HG03045 (cell line): ENCODE results near the gene N4BP2L2.
"Not testable (repeated sequence)": the region's sequence is repeated elsewhere in the genome, so short reads cannot be mapped to it uniquely, and the experiment has no call there.

Experiments used
- ATAC-seq: cut with Tn5 transposase; IDR thresholded peaks from one replicate; pipeline ENCODE4 v1.9.1; 2021; ENCODE audit warnings: mild to moderate bottlenecking, moderate library complexity; ENCODE audit not compliant: unreplicated experiment

N4BP2L2 gene

DNA sequence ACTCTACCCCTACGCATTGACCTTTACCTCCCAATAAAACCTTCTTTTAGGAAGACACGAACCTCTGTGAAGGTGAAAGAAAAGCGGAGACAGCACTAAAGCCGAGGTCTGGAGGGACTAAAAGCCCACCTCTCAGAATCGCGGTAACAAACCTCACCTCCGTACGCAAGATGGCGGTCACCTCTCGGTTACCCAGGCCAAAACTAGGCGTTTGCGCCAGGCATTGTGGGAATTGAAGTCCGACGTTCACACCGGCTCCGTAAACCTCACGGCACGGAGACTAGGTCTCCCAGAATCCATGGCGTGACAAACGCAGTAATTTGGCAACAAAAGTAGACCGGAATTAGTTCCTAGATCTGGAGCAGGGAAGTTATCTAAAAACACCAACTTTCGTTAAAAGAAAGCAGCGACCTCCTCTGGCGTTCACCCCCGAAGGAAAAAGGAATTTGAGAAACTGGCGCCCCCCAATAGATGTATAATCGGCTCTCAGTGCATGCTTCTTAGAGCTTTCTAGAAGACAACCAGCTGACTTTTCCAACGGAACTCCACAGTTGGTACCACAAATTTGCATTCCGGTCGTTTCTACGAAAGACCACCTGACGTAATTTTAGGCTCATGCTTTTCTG lies at the start of gene N4BP2L2:
Gene N4BP2L2, minus strand, starts transcription at position 175 of the 626 bp plus-strand sequence. CDS start 1,768 bp downstream, outside the sequence.
- ATAC-seq = peak; percentile 94

DNA sequence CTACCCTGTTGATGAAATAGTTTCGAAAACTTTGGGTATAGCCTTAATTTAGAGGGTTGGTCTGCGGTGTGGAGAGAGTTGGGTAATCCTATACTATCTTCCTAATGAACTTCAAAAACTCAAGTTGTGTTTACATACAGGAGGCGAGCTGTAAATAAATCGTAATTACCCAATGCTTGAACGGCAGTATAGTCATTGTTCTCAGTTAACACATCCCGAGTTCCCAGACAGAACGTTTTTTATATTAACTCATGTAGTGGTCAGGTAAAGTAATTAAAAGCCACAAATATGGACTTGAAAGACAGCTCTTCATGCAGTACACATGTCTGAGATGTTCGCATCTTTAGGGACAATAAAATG lies 49.2 kb upstream of the N4BP2L2 start:
- no peak for ATAC-seq

GRCh38 chr13:32587011-32587810 lies 48.6 kb upstream of the N4BP2L2 start:
- peak; percentile 40 for ATAC-seq

- peak; percentile 80 for ATAC-seq
Observed at GRCh38 chr13:32586080-32586900, 47.7 kb upstream of the N4BP2L2 start, which contains the start of gene PDS5B. Gene PDS5B (plus strand): TSS chr13:32586452. CDS start chr13:32648773, 62,321 bp downstream.

GRCh38 chr13:32585550-32586079 lies 47.0 kb upstream of the N4BP2L2 start:
- no peak for ATAC-seq

DNA sequence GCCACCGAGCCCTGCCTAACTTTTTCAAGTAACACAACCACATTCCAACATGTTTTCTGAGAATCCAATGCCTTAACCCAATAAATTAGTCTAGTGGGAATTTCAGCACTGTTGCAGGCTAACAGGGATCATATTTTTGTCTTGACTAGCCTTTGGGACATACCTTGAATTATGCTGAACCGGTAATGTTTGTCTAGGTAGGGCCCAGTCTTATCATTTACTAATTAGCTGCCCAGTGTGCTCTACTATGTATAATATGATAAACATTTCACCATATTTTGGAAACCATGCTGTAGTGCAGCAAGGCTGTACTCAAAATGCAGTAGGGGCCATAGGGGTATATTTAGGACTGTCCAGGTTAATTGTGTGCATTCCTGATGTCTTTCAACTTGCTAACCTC lies 44.4 kb upstream of the N4BP2L2 start:
- no peak for ATAC-seq

GRCh38 chr13:32582281-32582680 lies 43.7 kb upstream of the N4BP2L2 start:
- no peak for ATAC-seq

- no peak for ATAC-seq
Observed at GRCh38 chr13:32581177-32581786, 42.7 kb upstream of the N4BP2L2 start.

DNA sequence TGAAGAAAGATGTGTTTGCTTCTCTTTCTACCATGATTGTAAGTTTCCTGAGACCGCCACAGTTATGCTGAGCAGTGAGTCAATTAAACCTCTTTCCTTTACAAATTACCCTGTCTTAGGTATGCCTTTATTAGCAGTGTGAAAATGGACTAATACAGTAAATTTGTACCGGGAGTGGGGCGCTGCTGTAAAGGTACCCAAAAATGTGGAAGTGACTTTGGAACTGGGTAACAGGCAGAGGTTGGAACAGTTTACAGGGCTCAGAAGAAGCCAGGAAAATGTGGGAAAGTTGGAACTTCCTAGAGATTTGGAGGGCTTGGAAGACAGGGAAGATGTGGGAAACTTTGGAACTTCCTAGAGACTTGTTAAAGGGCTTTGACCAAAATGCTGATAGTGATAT lies 38.4 kb upstream of the N4BP2L2 start:
- ATAC-seq = no peak

GRCh38 chr13:32575687-32576086 lies 37.1 kb upstream of the N4BP2L2 start:
- not testable (repeated sequence) for ATAC-seq

- not testable (repeated sequence) for ATAC-seq
Observed at GRCh38 chr13:32560842-32561241, 22.2 kb upstream of the N4BP2L2 start.

- ATAC-seq = no peak
Observed at GRCh38 chr13:32555613-32556012, 17.0 kb upstream of the N4BP2L2 start.

DNA sequence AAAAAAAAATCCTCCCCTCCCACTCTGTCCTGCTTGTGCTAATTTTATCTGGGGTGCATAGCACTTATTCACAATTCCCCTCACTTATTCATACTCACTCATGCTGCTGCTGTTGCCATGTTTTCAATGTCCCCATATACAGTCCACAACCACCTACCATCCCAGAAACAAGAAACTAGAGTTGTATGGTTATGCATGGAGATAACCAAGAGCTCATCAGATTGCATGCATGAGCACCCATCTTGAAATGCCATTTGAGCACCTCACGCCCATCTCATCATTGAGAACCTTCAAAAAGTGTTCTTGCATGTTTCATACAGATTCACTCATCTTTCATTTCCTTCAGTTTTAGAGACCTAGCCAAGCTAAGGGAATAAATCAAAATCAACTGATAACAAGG lies 15.1 kb upstream of the N4BP2L2 start:
- ATAC-seq = no peak

DNA sequence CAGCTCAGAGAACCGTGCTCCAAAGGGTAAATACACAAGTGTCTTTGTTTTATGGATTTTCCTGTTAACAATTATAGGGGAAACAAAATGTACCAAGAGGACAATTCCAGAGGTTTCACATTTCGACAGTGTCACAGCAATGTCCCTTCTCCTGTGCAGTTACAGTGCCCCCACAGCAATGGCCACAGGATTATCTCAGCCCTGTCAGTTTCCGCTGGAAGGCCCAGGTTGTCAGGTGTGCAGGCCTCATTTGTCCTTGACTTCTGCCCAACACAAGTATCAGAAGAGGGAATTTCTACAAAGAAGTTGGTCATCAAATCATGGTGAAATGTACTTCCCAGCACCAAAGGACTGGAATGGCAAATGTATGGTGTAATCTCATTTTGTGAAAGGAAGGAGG lies 11.2 kb upstream of the N4BP2L2 start:
- no peak for ATAC-seq

DNA sequence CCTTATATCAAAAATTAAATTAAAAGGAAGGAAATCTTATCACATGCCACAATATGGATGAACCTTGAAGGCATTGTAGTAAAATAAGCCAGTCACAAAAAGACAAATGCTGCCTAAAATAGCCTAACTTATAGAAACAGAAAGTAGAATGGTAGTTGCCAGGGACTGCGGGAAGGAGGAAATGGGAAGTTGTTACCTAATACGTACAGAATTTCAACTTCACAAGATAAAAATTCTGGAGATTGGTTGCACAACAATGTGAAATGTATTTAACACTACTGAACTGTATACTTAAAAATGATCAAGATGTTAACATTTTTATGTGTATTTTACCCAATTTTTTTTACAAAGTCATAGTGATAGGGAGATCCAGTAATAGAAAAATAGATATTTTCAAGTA lies 10.2 kb upstream of the N4BP2L2 start:
- no peak for ATAC-seq

DNA sequence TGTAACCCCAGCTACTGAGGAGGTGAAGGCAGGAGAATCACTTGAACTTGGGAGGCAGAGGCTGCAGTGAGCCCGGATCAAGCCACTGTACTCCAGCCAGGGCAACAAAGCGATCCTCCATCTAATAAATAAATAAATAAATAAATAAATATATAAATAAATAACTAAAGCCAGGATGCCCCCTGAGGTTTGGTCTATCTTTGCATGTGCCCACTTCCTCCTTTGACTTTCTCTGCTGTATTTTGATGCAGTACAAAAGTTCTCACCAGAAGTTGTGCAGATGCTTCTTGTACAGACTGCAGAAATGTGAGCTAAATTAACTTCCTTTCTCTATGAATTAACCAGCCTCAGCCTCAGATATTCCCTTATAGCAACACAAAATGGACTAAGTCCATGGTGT lies 6.5 kb upstream of the N4BP2L2 start:
- ATAC-seq = no peak

GRCh38 chr13:32542221-32542620 lies 3.6 kb upstream of the N4BP2L2 start:
- no peak for ATAC-seq

DNA sequence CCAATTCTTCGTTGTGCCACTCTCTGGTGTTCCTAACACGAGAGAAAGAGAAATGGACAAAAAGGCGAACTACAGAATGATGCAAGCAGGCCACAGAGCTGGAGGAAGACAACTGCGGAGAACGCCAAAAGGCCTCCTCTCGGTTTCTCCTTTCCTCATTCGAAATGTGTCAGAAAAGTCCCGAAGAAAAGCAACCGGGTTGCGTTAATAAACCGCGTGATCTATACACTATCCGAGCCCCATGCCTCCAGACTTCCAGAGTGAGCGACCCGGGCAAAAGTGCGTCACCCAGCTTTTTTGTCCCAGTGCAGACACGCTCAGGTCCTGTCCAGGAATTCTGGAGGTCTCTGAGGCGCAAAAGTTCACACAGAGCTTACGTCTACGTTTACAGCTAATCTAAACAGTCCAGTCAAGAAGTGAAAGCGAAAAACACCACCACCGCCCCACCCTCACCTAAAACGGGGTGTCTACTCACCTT lies 413 bp downstream of the N4BP2L2 start:
- ATAC-seq = peak; percentile 84

DNA sequence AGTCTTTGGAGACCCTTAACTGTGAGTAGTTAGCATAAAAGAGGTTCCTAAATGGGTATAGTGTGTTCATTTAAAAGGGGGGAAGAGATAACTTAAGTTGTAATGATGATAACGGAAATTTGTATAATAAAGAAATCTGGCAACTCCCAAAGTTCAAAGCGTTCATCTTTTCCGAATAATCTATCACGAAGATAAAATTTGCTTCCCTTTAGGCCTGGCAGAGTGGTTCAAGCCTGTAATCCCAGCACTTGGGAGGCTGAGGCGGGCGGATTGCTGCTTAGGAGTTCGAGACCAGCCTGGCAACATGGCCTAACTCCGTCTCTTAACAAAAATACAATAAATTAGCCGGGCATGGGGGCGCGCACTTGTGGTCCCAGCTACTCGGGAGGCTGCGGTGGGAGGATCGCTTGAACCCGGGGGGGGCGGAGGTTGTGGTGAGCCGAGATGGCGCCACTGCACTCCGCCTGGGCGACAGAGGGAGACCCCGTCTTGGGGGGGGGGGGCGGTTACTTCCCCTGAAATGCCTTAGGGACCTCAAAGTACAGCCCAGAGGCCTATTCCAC lies 934 bp downstream of the N4BP2L2 start:
- no peak for ATAC-seq

- ATAC-seq = no peak
Observed at GRCh38 chr13:32535748-32536147, 2.8 kb downstream of the N4BP2L2 start.
